OCI-M2 (cell line): Measurements from ENCODE around the gene SCFD2.

ENCODE experiments used
- DNase-seq: peaks from one replicate; lab custom pipeline; 2025; ENCODE audit not compliant: unreplicated experiment; lab: John Stamatoyannopoulos, UW

The SCFD2 gene

GRCh38 chr4:52936729-52937128 lies 429.1 kb downstream of the SCFD2 start:
- no peak for DNase-seq

DNA sequence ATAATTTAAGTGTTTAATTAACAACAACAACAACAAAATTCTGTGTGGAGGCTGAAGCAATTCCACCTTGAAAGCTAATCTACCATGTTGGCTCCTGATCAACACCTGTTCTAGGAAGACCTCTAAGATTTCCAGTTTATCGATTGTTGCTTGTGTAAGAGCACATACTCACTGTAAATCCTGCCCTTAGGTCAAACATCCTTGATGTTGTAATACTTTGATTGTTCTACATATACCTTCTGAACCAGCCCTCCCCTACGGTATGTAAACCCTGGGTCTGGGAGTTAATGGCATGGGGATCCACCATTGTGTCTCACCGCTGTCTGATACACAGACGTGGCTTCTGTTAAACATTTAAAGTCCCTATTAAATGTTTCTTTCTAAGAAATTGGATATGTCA lies 430.5 kb downstream of the SCFD2 start:
- no peak for DNase-seq

GRCh38 chr4:52933738-52934137 lies 432.1 kb downstream of the SCFD2 start:
- no peak for DNase-seq

DNA sequence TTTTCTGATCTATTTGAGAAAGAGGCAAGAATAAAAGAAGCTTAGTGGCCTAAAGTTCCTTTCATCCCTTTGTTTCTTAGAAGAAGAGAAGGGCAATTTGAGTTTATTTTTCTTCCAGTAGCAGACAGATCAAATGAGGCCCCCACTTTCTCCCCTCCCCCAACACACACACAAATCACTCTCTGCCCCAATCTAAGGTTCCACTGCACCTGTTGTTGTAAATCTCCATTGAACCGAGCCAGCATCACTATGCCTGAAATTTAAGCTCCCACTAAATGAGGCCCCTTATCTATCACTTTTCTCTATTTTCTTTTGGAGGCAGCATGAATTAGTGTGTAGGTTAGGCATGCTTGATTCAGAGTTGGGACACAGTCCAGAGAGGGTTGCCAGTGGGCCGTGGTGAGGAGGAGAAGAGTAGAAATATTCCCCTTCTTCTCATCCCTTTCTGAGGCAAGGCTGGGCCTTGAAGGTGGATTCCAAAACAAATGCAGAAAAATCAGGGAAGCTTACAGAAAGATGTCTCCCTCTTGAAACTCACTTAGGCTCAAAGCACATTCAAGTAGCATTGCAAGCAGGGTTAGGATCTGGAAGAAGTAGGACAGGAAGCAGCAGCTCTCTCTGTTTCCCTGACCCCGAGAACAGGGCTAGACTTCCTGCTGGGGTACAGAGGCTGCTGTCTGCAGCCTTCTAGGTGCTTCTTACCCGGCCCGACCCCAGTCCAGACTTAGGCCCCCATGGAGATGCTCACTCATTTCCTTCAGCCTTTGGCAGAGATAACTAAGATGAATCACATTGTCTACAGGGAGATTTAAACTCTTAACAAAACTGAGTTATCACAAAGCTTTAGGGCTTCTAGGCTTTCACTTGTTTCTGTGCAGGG lies 433.0 kb downstream of the SCFD2 start:
- DNase-seq = no peak

GRCh38 chr4:52931243-52931642 lies 434.6 kb downstream of the SCFD2 start:
- DNase-seq = no peak

GRCh38 chr4:52926196-52926974 lies 439.5 kb downstream of the SCFD2 start:
- no peak for DNase-seq

DNA sequence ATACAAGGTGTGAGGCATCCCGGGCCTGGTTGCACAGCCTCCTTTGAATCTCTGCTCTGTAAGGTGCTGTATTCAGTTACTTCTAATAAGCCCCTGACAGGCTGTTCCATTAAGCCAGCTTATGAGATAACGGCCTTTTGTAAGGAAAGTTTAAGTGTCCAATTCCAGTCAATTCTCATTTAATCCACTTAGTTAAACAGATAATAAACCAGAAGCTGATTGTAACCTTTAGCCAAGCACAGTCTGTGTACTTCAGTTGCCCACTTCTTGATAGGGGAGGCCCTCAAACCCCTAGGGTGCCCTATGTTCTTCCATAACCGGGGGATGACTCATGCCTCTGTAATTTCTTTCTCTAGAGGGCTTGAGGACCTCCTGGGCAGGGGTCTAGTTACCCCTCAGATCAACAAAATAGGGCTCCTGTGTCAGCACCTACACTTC lies 440.3 kb downstream of the SCFD2 start:
- DNase-seq = no peak

DNA sequence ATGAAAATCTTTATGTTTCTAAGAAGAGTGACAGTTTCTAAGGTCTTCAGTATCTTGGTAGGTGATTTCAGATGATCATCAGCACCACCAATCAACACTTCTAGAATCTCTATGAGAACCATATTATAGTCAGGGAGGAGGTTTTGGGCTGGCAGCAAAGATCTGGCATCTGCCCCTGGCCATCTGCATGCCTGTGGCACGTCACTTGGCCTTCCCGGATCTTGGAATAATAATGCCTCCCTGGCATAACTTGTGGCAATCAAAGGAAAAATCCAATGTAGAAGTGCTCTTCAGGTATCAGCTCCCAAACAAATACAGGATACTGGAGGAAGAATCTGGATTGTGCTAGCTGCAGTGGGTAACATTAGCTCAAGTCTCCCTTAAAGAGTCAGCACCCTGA lies 446.4 kb downstream of the SCFD2 start:
- DNase-seq = no peak

DNA sequence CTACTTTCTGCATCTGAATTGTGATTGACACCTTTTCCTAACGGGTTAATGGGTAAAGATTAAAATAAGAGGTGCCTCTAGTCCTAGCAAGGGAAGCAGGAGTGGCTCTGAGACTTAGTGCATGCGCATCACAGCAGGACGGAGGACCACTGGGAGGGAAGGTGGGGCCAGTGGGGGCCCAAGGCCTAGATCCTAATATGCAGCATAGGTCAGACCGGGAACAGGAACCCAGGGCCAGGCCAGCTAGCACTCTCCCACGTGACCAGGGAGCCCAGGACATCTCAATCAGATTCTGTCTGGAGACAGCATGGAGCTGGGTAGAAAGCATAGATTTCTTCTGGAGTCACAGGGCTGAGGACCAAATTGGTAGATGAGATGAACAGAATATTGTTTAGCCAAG lies 448.0 kb downstream of the SCFD2 start:
- no peak for DNase-seq

DNA sequence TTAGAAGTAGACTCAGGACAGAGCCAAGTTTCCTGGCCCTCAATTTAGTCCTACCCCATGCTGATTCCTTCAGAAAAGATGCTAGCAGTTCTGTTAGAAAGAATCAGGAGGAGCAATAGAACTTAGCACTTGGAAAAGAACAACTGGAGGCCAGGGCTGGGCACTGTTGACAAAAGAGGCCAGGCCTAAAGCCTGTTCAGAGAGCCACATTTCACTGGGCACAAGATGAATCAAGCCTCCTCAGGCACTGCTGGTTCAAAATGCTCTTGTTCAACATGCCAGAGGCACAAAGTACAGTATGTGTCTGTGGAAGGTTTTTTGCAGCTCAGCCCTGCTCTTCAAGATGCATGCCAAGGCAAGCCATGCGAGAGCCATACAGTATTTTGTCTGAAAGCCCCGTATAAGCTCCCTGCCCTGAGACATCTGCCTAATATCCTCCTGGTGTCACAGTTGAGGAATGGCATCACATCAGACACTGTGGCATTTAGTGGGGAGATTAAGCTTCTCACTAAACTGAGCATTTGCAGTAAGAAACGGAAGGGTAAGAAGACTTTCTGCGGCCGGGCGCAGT lies 450.0 kb downstream of the SCFD2 start:
- no peak for DNase-seq

DNA sequence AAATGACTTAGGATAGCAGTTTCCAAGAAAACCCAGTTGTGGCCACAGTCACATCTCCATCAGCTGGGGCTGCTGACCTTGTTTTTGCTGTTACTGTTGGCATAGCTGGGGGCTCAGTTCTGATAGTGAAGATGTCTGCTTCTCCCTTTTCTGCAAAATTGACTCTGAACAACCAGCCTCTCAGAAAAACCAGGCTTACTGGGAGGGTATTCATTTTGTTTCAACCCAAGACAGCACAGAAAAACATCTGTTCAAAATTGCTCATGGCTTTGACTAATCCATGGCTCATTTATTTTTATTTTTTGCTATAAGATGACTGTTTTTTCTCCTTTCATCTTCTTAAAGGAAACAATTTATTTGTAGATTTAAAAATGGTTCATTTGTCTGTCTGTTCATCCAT lies 450.7 kb downstream of the SCFD2 start:
- DNase-seq = no peak

DNA sequence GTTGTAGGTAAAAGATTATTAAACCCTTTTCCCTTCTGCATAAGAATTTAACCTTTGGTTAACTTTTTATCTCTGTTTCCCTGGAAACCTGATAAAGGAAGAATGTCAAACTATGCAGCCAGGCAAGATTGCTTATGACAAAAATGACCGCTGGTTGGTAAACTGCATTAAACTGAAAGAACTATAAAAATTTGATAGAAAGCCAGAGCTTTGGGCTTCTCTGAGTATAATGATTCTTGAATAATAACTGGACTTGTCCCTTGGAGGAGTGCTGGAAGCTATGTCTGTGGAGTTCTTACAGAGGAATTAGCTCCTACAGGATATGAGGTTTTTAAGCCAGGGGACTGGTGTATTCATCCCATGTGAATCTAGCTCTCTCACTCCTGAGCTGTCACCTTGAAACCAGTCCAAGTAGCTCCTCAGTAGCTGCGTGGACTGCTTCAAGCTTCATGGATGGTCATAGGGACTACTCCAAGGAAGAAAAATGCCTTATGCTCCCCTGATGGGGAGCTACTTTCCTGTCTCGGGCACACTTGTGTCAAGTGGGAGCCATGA lies 451.7 kb downstream of the SCFD2 start:
- DNase-seq = no peak

GRCh38 chr4:52912608-52913007 lies 453.3 kb downstream of the SCFD2 start:
- DNase-seq = no peak

GRCh38 chr4:52911684-52912294 lies 454.1 kb downstream of the SCFD2 start:
- DNase-seq = no peak

GRCh38 chr4:52910115-52910514 lies 455.7 kb downstream of the SCFD2 start:
- no peak for DNase-seq

DNA sequence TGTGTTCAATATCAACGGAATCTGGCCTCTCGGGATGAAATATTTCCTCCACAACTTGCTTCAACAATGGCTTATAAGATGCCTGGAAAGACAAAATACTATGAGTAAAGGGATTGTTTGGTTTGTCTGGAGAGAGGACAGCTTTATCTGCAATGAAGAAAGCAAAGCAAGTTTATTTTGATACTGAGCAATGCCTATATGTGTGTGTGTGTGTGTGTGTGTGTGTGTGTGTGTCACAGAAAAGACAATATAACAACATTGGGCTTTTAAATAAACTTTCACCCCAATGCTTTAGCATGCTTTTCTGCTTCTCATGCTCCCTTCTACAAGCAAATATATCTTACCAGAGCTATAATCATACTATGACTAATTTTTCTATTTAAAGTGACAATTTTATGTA lies 458.4 kb downstream of the SCFD2 start:
- DNase-seq = no peak

- no peak for DNase-seq
Measured at GRCh38 chr4:52904421-52904820, 461.4 kb downstream of the SCFD2 start.

DNA sequence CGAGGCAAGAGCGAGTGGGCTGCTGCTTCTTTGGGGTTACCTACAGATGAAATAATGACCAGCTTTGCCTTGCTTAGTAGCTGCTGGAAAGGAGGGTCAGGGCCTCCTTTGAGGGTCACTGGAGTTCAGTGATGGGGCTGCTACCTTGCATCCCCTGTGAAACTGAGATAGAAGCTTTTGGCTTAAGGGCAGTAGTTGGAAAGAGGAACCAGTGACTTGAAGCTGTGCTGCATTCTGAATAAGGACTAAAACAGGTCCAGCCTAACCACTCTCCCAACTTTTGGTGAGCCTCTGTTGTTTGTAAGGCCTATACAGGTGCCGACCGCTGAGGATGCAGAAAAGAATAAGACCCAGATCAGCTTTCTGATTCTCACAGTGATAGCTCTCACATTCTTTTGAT lies 462.6 kb downstream of the SCFD2 start:
- no peak for DNase-seq

DNA sequence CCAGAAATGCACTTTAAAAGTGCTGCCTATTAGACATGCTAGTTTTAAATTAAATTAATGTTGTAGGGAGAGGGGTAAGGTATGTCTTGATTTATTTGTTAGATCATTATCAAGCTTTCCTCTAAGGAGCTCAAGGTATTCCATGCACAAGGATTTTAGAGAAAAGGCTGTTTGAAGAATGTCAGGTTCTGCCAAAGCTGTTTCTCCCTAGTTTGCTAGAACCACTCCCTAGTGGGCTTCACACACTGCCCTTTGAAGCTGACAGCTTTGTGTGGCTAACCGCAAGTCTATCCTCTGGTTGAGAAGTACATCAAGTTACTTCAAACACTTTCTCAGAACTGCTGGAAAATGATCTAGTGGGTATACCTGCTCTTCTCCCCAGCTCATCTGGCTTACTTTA lies 471.4 kb downstream of the SCFD2 start:
- no peak for DNase-seq

DNA sequence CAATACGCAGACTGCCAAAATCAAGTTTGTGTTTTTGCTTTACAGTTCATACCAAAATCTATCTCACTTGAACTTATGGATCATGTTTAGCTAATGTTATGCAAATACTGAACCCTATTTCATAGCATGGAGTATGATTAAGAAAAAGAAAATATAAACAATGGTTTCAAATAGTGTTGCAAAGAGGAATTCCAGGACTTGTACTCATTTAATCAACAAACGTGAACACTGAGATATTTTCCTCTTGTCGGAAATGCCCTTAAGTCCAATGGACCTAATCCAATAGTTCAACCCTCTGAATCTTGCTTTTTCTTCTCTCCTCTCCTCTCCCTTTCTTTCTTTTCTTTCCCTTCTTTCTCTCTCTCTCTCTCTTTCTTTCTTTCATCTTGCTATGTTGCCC lies 473.0 kb downstream of the SCFD2 start:
- no peak for DNase-seq

DNA sequence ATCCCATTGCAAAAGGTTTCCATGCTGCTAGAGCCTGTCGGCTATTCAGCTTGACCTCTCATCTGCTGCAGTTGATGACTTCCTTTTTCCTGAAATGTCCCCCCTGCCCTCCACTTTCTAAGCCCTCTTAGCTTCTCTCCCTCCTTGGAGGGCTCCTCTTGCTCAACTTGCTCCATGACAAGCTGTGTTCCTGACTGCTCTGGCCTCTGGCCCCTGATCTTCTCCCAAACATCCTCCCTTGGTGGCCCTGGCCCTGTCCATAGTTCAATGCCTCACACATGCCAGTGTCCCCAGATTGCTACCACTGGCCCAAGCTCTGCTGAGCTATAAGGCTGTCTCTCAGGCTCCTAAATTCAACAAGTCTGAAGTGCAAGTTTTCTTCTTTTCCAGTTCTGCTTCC lies 474.1 kb downstream of the SCFD2 start:
- no peak for DNase-seq

DNA sequence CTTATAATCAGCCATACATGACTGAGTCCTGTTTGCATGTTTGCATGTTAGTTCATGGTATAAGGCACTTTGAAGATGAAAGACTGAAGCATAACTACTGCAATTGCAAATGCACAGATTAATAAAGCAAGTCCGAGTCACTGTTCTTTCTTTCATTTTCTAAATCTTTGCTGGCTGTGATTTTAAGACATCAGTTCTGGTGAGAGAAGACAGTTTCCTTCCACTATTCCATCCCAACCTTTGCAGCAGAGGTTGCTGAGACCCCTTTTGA lies 475.4 kb downstream of the SCFD2 start:
- DNase-seq = no peak
